Measurements from ENCODE around the gene ARHGEF28. TPM values are rescaled to one million over a fixed set of nuclear protein-coding genes. Genes with fewer than 3 reads are reported as not detected.

ARHGEF28 gene
- total and polyA plus RNA-seq, 2 of the 4 experiments (the other 2 are of a cell fraction): 3.6 to 16.0 TPM

GRCh38 chr5:73655521-73656160, 29.6 kb downstream of the ARHGEF28 start:
- peaks cover 13% of the 10 kb centered on the region for H3K9me1 ChIP-seq (ENCODE audit: insufficient read depth, low read length)
- DNase-seq: no peak
- H2BK15ac ChIP-seq (ENCODE audit: low read depth, low read length): no peak overlapping the region
- 0 out of 4 replicates have a peak overlapping the region, but pooled peaks of 1 of the 2 experiments have one; percentile 27 for H4K8ac ChIP-seq (ENCODE audit: low read depth in 2 of 2, low read length in 2 of 2)
- H3K9ac ChIP-seq (ENCODE audit: low read depth, low read length): no peak overlapping the region
- in situ Hi-C loops (cut with MboI; ENCODE audit: low sequenced_read_pairs) (no loop called here), dilution Hi-C loops (cut with HindIII; ENCODE audit: low sequenced_read_pairs, unreplicated experiment) (no loop called here), intact Hi-C loops (cut with micrococcal nuclease) (no loop called here)
- peaks cover 4% of the 10 kb centered on the region; the same call in 1 of the 2 replicates for H4K20me1 ChIP-seq (ENCODE audit: insufficient read depth, low read length)
- WGBS, 2 experiments (ENCODE audit: extremely low coverage in 2 of 2, insufficient read length in 1 of 2): no CpG with 5 or more reads among the region's 6 CpGs
- no peak for TF ChIP-seq MAZ (IDR thresholded peaks at IDR 0.05; ENCODE audit: borderline replicate concordance, low read depth, low read length)
- TF ChIP-seq MAFK (IDR thresholded peaks at IDR 0.05; ENCODE audit: low read depth, low read length): no peak
- TF ChIP-seq RFX5 (IDR thresholded peaks at IDR 0.05; ENCODE audit: low read depth, low read length): no peak
- TF ChIP-seq RCOR1 (IDR thresholded peaks at IDR 0.05; ENCODE audit: insufficient replicate concordance, low read length): no peak
- no peak for TF ChIP-seq BHLHE40 (IDR thresholded peaks at IDR 0.05; ENCODE audit: low read depth, low read length)
- TF ChIP-seq, protein P1, sequence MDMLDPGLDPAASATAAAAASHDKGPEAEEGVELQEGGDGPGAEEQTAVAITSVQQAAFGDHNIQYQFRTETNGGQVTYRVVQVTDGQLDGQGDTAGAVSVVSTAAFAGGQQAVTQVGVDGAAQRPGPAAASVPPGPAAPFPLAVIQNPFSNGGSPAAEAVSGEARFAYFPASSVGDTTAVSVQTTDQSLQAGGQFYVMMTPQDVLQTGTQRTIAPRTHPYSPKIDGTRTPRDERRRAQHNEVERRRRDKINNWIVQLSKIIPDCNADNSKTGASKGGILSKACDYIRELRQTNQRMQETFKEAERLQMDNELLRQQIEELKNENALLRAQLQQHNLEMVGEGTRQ (IDR thresholded peaks at IDR 0.05; ENCODE audit: low read depth, low read length): no peak
- POLR2A ChIA-PET (ENCODE audit: unreplicated experiment): no interaction called here
- no peaks in the 10 kb centered on the region for H3K9me3 ChIP-seq (ENCODE audit: control insufficient read depth, insufficient read depth, low read length)
- CTCF ChIA-PET: interaction anchor here (1.4 kb wide), 1 partner anchor 18 kb away, joined by 4 read pairs; no protein-coding TSS in a partner anchor
- H4K5ac ChIP-seq (ENCODE audit: low read depth, low read length): no peak overlapping the region
- no peak overlapping the region for H3K23ac ChIP-seq (ENCODE audit: low read depth, low read length)
- H3K14ac ChIP-seq (replicated peaks; ENCODE audit: low read depth, low read length): no peak overlapping the region
- ATAC-seq (ENCODE audit: low read depth): no peak
- H2BK120ac ChIP-seq (ENCODE audit: low read depth, low read length): no peak overlapping the region
- H3K27me3 ChIP-seq (ENCODE audit: control insufficient read depth, insufficient read depth, low read length): no peaks in the 10 kb centered on the region
- no peak overlapping the region for H2AK9ac ChIP-seq (replicated peaks; ENCODE audit: low read depth, low read length, poor library complexity)
- H2AK5ac ChIP-seq (ENCODE audit: low read depth, low read length): peak overlapping the region; percentile 43; the same call in 1 of the 2 replicates
- no TSS peak for BruUV-seq (replicated peaks)
- peaks cover 8% of the 10 kb centered on the region; the same call in 1 of the 2 replicates for H3K4me1 ChIP-seq (ENCODE audit: control insufficient read depth, insufficient read depth, low read length)
- no peak overlapping the region for H2AFZ ChIP-seq (replicated peaks; ENCODE audit: low read length, poor library complexity)
- H3K4me3 ChIP-seq (ENCODE audit: insufficient read depth, low read depth, low read length): no peak overlapping the region
- peaks cover 28 to 58% of the 10 kb centered on the region in 2 experiments for H3K79me1 ChIP-seq (ENCODE audit: low read depth in 1 of 2, low read length in 2 of 2)
- H2BK20ac ChIP-seq (ENCODE audit: low read depth, low read length): no peak overlapping the region
- no peak overlapping the region for H2BK5ac ChIP-seq (ENCODE audit: low read depth, low read length, poor library complexity, severe bottlenecking)
- no peak overlapping the region for H4K91ac ChIP-seq (ENCODE audit: insufficient read depth, low read depth, low read length)
- H3K4ac ChIP-seq (ENCODE audit: low read depth, low read length): no peak overlapping the region
- no peaks in the 10 kb centered on the region for H3K36me3 ChIP-seq (ENCODE audit: control insufficient read depth, insufficient read depth, low read length)
- H3K4me2 ChIP-seq (ENCODE audit: low read depth, low read length): no peak overlapping the region
- no peak overlapping the region for H3K56ac ChIP-seq (ENCODE audit: extremely low read depth, insufficient read depth, low read length)
- H3K18ac ChIP-seq (ENCODE audit: low read depth, low read length): no peak overlapping the region
- no peak overlapping the region for H3K27ac ChIP-seq (ENCODE audit: insufficient read depth, low read length)
